CD14-positive monocyte (primary cell): Measurements from ENCODE around the gene IGF1. TPM values are rescaled to one million over a fixed set of nuclear protein-coding genes. Genes with fewer than 3 reads are reported as not detected.

ENCODE experiments used
- DNase-seq, 3 donors: peaks; one replicate each; pipeline ENCODE4 v3.0.0-alpha.2; 2011 to 2022
- H2AFZ ChIP-seq: 2 replicates; pipeline ENCODE4 v1.6.0; 2012; ENCODE audit warnings: mild to moderate bottlenecking, low read depth, low read length, inconsistent platforms; ENCODE audit not compliant: insufficient read depth, poor library complexity, severe bottlenecking
- H3K27ac ChIP-seq, 2 donors: 1 replicate in 1 of 2; 2 replicates in 1 of 2; pipeline ENCODE4 v1.5.1; 2012 to 2013; ENCODE audit warnings: low read length in 2 of 2, control low read depth in 1 of 2, inconsistent platforms in 1 of 2, low read depth in 1 of 2, mild to moderate bottlenecking in 1 of 2
- H3K27me3 ChIP-seq, 2 donors: one replicate each; pipeline versions ENCODE4 v1.6.0 to v1.6.1; 2011 to 2013; ENCODE audit warnings: low read length in 2 of 2; ENCODE audit not compliant: control insufficient read depth in 2 of 2, insufficient read depth in 2 of 2
- H3K36me3 ChIP-seq, 2 donors: replicated peaks in 1 of 2; 1 replicate in 1 of 2; 2 replicates in 1 of 2; pipeline versions ENCODE4 v1.5.1 to v1.6.1; 2012 to 2013; ENCODE audit warnings: low read length in 2 of 2, control low read depth in 1 of 2, inconsistent platforms in 1 of 2, mild to moderate bottlenecking in 1 of 2; ENCODE audit not compliant: insufficient read depth in 2 of 2, control insufficient read depth in 1 of 2
- H3K4me1 ChIP-seq, 2 donors: 1 replicate in 1 of 2; 2 replicates in 1 of 2; pipeline versions ENCODE4 v1.5.1 to v1.6.1; 2012 to 2013; ENCODE audit warnings: low read length in 2 of 2, control low read depth in 1 of 2, inconsistent platforms in 1 of 2, mild to moderate bottlenecking in 1 of 2, moderate library complexity in 1 of 2; ENCODE audit not compliant: insufficient read depth in 2 of 2, control insufficient read depth in 1 of 2
- H3K4me2 ChIP-seq: replicated peaks from 2 replicates; pipeline ENCODE3; 2012; ENCODE audit warnings: low read length, moderate library complexity, mild to moderate bottlenecking; ENCODE audit not compliant: poor library complexity, severe bottlenecking; ENCODE audit errors: extremely low read depth
- H3K4me3 ChIP-seq, 3 experiments: fragments of 200-600 bp in 1 of 3; sonication (generic) in 1 of 3; replicated peaks in 1 of 3; 1 replicate in 2 of 3; 2 replicates in 1 of 3; pipeline ENCODE4 v1.5.1; 2011 to 2013; ENCODE audit warnings: low read length in 3 of 3, mild to moderate bottlenecking in 3 of 3, control low read depth in 2 of 3, low read depth in 2 of 3, inconsistent platforms in 1 of 3, moderate library complexity in 1 of 3
- H3K79me2 ChIP-seq: 2 replicates; pipeline ENCODE4 v1.6.0; 2012; ENCODE audit warnings: mild to moderate bottlenecking, control low read depth, inconsistent platforms, low read length, moderate library complexity; ENCODE audit not compliant: insufficient read depth
- H3K9ac ChIP-seq: 2 replicates; pipeline ENCODE4 v1.6.0; 2017; ENCODE audit warnings: low read length, mild to moderate bottlenecking; ENCODE audit not compliant: insufficient read depth, poor library complexity, severe bottlenecking
- H3K9me3 ChIP-seq, 2 donors: replicated peaks in 1 of 2; 1 replicate in 1 of 2; 2 replicates in 1 of 2; pipeline versions ENCODE4 v1.5.1 to v1.6.1; 2012 to 2013; ENCODE audit warnings: low read length in 2 of 2, control low read depth in 1 of 2; ENCODE audit not compliant: control insufficient read depth in 1 of 2, insufficient read depth in 1 of 2
- H4K20me1 ChIP-seq: 2 replicates; pipeline ENCODE4 v1.6.0; 2012; ENCODE audit warnings: mild to moderate bottlenecking, low read length, control low read depth, moderate library complexity; ENCODE audit not compliant: insufficient read depth
- H3K27ac Mint-ChIP-seq, 7 donors: one replicate each; pipeline ENCODE4 v1.8.0; 2020; ENCODE audit warnings: mild to moderate bottlenecking in 7 of 7, mixed read lengths in 7 of 7, moderate library complexity in 6 of 7, inconsistent platforms in 2 of 7
- H3K27me3 Mint-ChIP-seq, 3 donors: one replicate each; pipeline ENCODE4 v1.8.0; 2021 to 2022; ENCODE audit warnings: low read depth in 3 of 3, mild to moderate bottlenecking in 3 of 3, mixed read lengths in 3 of 3, moderate library complexity in 3 of 3, inconsistent platforms in 1 of 3
- H3K36me3 Mint-ChIP-seq, 2 donors: one replicate each; pipeline ENCODE4 v1.8.0; 2020; ENCODE audit warnings: mixed read lengths in 2 of 2, inconsistent platforms in 1 of 2, mild to moderate bottlenecking in 1 of 2
- H3K4me1 Mint-ChIP-seq: one replicate; pipeline ENCODE4 v1.8.0; 2020; ENCODE audit warnings: mild to moderate bottlenecking, mixed read lengths
- H3K4me3 Mint-ChIP-seq, 2 donors: one replicate each; pipeline ENCODE4 v1.8.0; 2020; ENCODE audit warnings: mild to moderate bottlenecking in 2 of 2, mixed read lengths in 2 of 2, moderate library complexity in 1 of 2
- H3K9me3 Mint-ChIP-seq, 7 donors: one replicate each; pipeline ENCODE4 v1.8.0; 2020 to 2022; ENCODE audit warnings: mixed read lengths in 7 of 7, mild to moderate bottlenecking in 6 of 7, moderate library complexity in 6 of 7, inconsistent platforms in 2 of 7
- CTCF ChIP-seq: fragments of 200-600 bp; IDR thresholded peaks from one replicate; pipeline ENCODE4 v1.8.0; 2022; ENCODE audit warnings: antibody characterized with exemption, mild to moderate bottlenecking
- WGBS: methylation state at CpG from one replicate; pipeline ENCODE4 v1.1.5; 2013; ENCODE audit warnings: missing lambda C conversion rate; ENCODE audit not compliant: insufficient coverage; 5-methylcytosine and 5-hydroxymethylcytosine counted together
- intact Hi-C, 2 donors: fragments of 100-400 bp; cut with micrococcal nuclease; formaldehyde crosslinking; loops; one replicate each; pipeline versions ENCODE4 v1.15.0 to v1.15.1; 2023
- polyA plus RNA-seq, 3 donors: library from polyadenylated mRNA; depleted of rRNA in 1 of 3; unstranded in 2 of 3; stranded (reverse) in 1 of 3; fragments of 300-500 nt in 2 of 3; fragments of >200 nt in 1 of 3; fragmentation: Illumina TruSeq in 2 of 3; gene quantifications; 1 replicate in 2 of 3; 2 replicates in 1 of 3; pipeline ENCODE4 v1.2.3, GENCODE V29; 2012 to 2021

Gene IGF1
- polyA plus RNA-seq, 3 donors: not detected

DNA sequence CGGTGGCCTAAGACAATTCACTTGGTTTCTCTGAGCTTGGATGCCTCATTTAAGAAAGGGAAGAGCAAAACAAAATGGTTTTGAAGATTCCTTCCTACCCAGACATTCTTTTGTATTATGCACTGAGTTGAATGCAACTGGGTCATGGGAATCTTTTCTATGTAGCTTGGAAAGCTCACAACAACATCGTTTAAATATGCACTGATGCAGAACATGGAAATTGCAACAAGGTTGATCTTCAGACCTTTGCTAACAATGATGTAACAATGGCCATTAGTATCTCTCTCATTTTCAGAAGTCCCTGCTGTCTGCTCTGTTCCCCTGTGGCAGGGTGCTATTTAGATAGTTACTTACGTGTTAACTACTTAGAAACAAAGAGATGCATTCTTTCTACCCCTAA, 30.1 kb upstream of the IGF1 start:
- Histone ChIP-seq H3K36me3 (no peaks in the 10 kb centered on the region), H3K4me1 (peaks cover 9 to 10% of the 10 kb centered on the region in 2 donors), H3K27me3 (no peaks in the 10 kb centered on the region), H3K9ac (no peak overlapping the region), H3K79me2 (no peaks in the 10 kb centered on the region), H3K9me3 (peaks cover 0 to 4% of the 10 kb centered on the region in 2 donors), H3K27ac (no peak overlapping the region), H4K20me1 (no peaks in the 10 kb centered on the region), H2AFZ (no peak overlapping the region), H3K4me3 (no peak overlapping the region), H3K4me2 (no peak overlapping the region)
- H3K27me3 Mint-ChIP-seq: peaks cover under 1 to 2% (median 1%) of the 10 kb centered on the region in 3 donors
- no peak for DNase-seq
- H3K4me1 Mint-ChIP-seq: peaks cover 19% of the 10 kb centered on the region
- no peak for TF ChIP-seq CTCF
- H3K36me3 Mint-ChIP-seq: no peaks in the 10 kb centered on the region
- WGBS: 88% methylated on average over 1 of the region's 3 CpGs
- H3K9me3 Mint-ChIP-seq: peaks cover 0 to 10% (median 1%) of the 10 kb centered on the region in 7 donors
- no peak overlapping the region for H3K27ac Mint-ChIP-seq
- intact Hi-C loops: no loop called here
- H3K4me3 Mint-ChIP-seq: no peak overlapping the region

GRCh38 chr12:102510031-102510430, 29.7 kb upstream of the IGF1 start:
- H3K9ac ChIP-seq: no peak overlapping the region
- no peak for TF ChIP-seq CTCF
- H3K4me2 ChIP-seq: no peak overlapping the region
- H3K36me3 ChIP-seq: no peaks in the 10 kb centered on the region
- H3K4me3 Mint-ChIP-seq: no peak overlapping the region
- no peaks in the 10 kb centered on the region for H3K36me3 Mint-ChIP-seq
- no peak for DNase-seq
- H3K9me3 ChIP-seq: peaks cover 0 to 4% of the 10 kb centered on the region in 2 donors
- H3K27me3 Mint-ChIP-seq: peaks cover 0 to 2% (median 1%) of the 10 kb centered on the region in 3 donors
- intact Hi-C loops: no loop called here
- H3K27me3 ChIP-seq: no peaks in the 10 kb centered on the region
- no peak overlapping the region for H3K27ac ChIP-seq
- peaks cover 0 to 10% (median 1%) of the 10 kb centered on the region in 7 donors for H3K9me3 Mint-ChIP-seq
- H2AFZ ChIP-seq: no peak overlapping the region
- no peak overlapping the region for H3K4me3 ChIP-seq
- no CpG with 5 or more reads among the region's 1 CpG for WGBS
- no peak overlapping the region for H3K27ac Mint-ChIP-seq
- H4K20me1 ChIP-seq: no peaks in the 10 kb centered on the region
- H3K4me1 ChIP-seq: peaks cover 11 to 13% of the 10 kb centered on the region in 2 donors
- peaks cover 22% of the 10 kb centered on the region for H3K4me1 Mint-ChIP-seq
- H3K79me2 ChIP-seq: no peaks in the 10 kb centered on the region
